Ovary (tissue), 3 donors: ENCODE results near the gene SAC3D1.

Source experiments
- EP300 ChIP-seq: sonication (generic); formaldehyde crosslinking; IDR thresholded peaks from one replicate; pipeline ENCODE4 v1.6.1; 2017; ENCODE audit warnings: antibody characterized with exemption
- POLR2A ChIP-seq: fragments of 450-650 bp; IDR thresholded peaks from one replicate; pipeline ENCODE4 v1.6.1; 2017; ENCODE audit warnings: antibody characterized with exemption, mild to moderate bottlenecking, moderate library complexity
- TF ChIP-seq, protein P1 (sequence below), 3 donors: fragments of 450-650 bp in 2 of 3; fragments of 200-600 bp in 1 of 3; IDR thresholded peaks; one replicate each; pipeline versions ENCODE4 v1.5.1 to v1.8.0; 2016 to 2022; ENCODE audit warnings: antibody characterized with exemption in 3 of 3, mild to moderate bottlenecking in 1 of 3
- donor health status: DM: no; HTN: no; CAD: no.

DNA sequence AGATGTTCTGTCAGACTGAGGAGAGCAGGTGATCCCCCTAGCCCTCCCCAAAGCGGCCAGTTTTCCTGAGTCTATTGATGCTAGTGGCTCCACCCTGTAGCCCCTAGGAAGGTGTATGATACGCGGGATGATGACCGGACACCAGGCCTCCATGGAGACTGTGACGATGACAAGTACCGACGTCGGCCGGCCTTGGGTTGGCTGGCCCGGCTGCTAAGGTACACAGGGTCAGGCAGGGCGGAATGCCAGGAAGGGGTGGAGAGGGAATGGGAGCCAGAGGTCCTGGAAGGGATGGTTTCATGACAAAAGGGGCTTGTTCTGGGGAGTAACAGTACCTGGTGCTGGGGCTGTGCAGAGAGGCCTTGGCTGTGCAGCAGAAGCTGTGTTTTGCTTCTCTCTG, 46.2 kb downstream of the SAC3D1 start:
- TF ChIP-seq POLR2A (no peak), EP300 (no peak)
- TF ChIP-seq, protein P1, sequence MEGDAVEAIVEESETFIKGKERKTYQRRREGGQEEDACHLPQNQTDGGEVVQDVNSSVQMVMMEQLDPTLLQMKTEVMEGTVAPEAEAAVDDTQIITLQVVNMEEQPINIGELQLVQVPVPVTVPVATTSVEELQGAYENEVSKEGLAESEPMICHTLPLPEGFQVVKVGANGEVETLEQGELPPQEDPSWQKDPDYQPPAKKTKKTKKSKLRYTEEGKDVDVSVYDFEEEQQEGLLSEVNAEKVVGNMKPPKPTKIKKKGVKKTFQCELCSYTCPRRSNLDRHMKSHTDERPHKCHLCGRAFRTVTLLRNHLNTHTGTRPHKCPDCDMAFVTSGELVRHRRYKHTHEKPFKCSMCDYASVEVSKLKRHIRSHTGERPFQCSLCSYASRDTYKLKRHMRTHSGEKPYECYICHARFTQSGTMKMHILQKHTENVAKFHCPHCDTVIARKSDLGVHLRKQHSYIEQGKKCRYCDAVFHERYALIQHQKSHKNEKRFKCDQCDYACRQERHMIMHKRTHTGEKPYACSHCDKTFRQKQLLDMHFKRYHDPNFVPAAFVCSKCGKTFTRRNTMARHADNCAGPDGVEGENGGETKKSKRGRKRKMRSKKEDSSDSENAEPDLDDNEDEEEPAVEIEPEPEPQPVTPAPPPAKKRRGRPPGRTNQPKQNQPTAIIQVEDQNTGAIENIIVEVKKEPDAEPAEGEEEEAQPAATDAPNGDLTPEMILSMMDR (IDR thresholded peaks at IDR 0.05) = no peak
